HCT116 (cell line): Measurements from ENCODE around the gene TBC1D8.

Experiments used
- MAX ChIP-seq: IDR thresholded peaks from 2 replicates; pipeline ENCODE4 v1.6.1; 2012
- POLR2A ChIP-seq: IDR thresholded peaks from 2 replicates; pipeline ENCODE4 v1.7.0; 2011; ENCODE audit warnings: borderline replicate concordance; ENCODE audit not compliant: insufficient read depth, insufficient read length; ENCODE audit errors: extremely low read depth
- POLR2AphosphoS5 ChIP-seq: IDR thresholded peaks from 2 replicates; pipeline ENCODE4 v1.6.1; 2011; ENCODE audit warnings: mild to moderate bottlenecking, low read depth, low read length, moderate library complexity
- ZNF274 ChIP-seq: fragments of 200-500 bp; sonication (Bioruptor generic); IDR thresholded peaks from 2 replicates; pipeline ENCODE4 v1.6.1; 2014; ENCODE audit warnings: mild to moderate bottlenecking, low read depth, low read length, inconsistent platforms
- TF ChIP-seq, protein P1 (sequence below), 3 experiments: fragments of 200-600 bp in 1 of 3; sonication (generic) in 1 of 3; IDR thresholded peaks in 2 of 3; conservative IDR thresholded peaks in 1 of 3; 2 replicates each; pipeline ENCODE4 v1.5.1; 2012 to 2017; ENCODE audit warnings: low read depth in 2 of 3, low read length in 2 of 3, antibody characterized with exemption in 1 of 3, borderline replicate concordance in 1 of 3, control low read depth in 1 of 3, mild to moderate bottlenecking in 1 of 3, mixed read lengths in 1 of 3, mixed run types in 1 of 3, moderate library complexity in 1 of 3; ENCODE audit not compliant: insufficient read depth in 1 of 3

DNA sequence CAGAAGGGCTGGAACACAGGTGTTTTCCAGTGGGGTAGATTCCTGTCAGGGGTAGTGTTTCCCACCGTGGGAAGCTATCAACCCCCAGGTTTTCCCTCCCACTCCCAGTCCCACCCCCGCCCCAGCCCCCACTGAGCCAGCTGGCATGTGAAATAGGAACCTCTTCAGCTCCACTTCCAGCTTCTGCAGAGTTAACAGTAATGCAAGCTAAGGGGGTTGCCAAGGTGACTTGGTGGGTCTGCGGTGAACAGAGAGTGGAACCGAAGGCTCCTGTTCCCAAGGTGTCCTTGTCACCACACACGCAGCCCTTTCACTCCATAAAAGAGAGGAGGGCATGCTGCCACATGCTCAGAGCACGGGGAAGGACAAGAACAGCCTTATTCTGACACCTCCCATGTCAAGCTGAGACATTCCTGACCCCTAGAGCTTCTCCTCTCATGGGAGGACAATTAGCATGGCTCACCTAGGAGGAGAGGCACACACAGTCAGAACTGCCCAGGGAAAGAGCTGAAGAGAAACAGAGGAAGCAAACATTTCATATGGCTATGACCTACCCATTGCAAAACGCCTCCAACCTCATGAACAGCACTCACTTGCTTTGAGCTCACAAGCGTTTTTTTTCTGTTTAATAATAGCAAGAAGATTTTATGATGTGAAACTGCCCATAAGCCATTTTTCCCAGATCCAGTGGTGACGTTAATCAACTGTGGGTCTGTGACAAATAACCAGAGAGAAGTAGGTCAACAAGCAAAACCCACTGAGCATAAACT is 39.8 kb upstream of the TBC1D8 start:
- no peak for TF ChIP-seq ZNF274
- no peak for TF ChIP-seq POLR2A
- TF ChIP-seq, protein P1, sequence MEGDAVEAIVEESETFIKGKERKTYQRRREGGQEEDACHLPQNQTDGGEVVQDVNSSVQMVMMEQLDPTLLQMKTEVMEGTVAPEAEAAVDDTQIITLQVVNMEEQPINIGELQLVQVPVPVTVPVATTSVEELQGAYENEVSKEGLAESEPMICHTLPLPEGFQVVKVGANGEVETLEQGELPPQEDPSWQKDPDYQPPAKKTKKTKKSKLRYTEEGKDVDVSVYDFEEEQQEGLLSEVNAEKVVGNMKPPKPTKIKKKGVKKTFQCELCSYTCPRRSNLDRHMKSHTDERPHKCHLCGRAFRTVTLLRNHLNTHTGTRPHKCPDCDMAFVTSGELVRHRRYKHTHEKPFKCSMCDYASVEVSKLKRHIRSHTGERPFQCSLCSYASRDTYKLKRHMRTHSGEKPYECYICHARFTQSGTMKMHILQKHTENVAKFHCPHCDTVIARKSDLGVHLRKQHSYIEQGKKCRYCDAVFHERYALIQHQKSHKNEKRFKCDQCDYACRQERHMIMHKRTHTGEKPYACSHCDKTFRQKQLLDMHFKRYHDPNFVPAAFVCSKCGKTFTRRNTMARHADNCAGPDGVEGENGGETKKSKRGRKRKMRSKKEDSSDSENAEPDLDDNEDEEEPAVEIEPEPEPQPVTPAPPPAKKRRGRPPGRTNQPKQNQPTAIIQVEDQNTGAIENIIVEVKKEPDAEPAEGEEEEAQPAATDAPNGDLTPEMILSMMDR (IDR thresholded peaks at IDR 0.05 in 2 of 3, conservative IDR thresholded peaks at IDR 0.05 in 1 of 3; ENCODE audit: borderline replicate concordance in 1 of 3, insufficient read depth in 1 of 3, low read depth in 2 of 3, low read length in 2 of 3) = no peak
- no peak for TF ChIP-seq POLR2AphosphoS5
- no peak for TF ChIP-seq MAX
